ENCODE measurements around the gene ICE2.

- no peak for TF ChIP-seq CTCF (IDR thresholded peaks at IDR 0.05; ENCODE audit: insufficient read depth, low read length)
- no peak for TF ChIP-seq GABPA (IDR thresholded peaks at IDR 0.05; ENCODE audit: low read depth)
- no peak for TF ChIP-seq POLR2AphosphoS5 (IDR thresholded peaks at IDR 0.05; ENCODE audit: low read depth)
- TF ChIP-seq REST (IDR thresholded peaks at IDR 0.05; ENCODE audit: insufficient replicate concordance, low read depth), result no peak
- TF ChIP-seq SPI1 (IDR thresholded peaks at IDR 0.05; ENCODE audit: borderline replicate concordance, low read depth), result no peak
Observed at GRCh38 chr15:60480888-60481287, 1.9 kb upstream of the ICE2 start.

All from HL-60 (cell line).